PC-3 (cell line): ENCODE data around the gene USH2A. TPM values are rescaled to one million over a fixed set of nuclear protein-coding genes. Genes with fewer than 3 reads are reported as not detected.

ENCODE experiments used
- ATAC-seq: fragments of 200-7000 bp; cut with Tn5 transposase; 2 replicates; pipeline ENCODE4 v1.9.1; 2020; ENCODE audit warnings: mild to moderate bottlenecking, moderate library complexity
- BruUV-seq: library from RNA; stranded (reverse); fragments of 400-500 nt; replicated peaks from 2 replicates; lab custom pipeline; 2021; lab: Mats Ljungman, UMichigan
- CTCF ChIA-PET: fragments of 300-600 bp; sonication (Branson Sonifier 250); formaldehyde crosslinking; loops from one replicate; lab custom pipeline; 2022; ENCODE audit warnings: antibody characterized with exemption; lab: Charles Lee
- POLR2A ChIA-PET: fragments of 300-600 bp; sonication (Branson Sonifier 250); formaldehyde crosslinking; loops from one replicate; lab custom pipeline; 2022; ENCODE audit warnings: antibody characterized with exemption; ENCODE audit not compliant: unreplicated experiment; lab: Charles Lee
- DNase-seq: peaks from one replicate; pipeline ENCODE4 v3.0.0-alpha.2; 2015
- H2AFZ ChIP-seq: fragments of 300-600 bp; sonication (generic); 2 replicates; pipeline ENCODE4 v1.6.0; 2016; ENCODE audit warnings: antibody characterized with exemption, low read length
- H3F3A ChIP-seq: fragments of 300-600 bp; sonication (generic); one replicate; pipeline ENCODE4 v1.6.0; 2017; ENCODE audit warnings: antibody characterized with exemption, low read length, control low read depth, mild to moderate bottlenecking; ENCODE audit not compliant: unreplicated experiment
- H3K27ac ChIP-seq: fragments of 300-600 bp; sonication (generic); 2 replicates; pipeline ENCODE4 v1.5.1; 2016; ENCODE audit warnings: mild to moderate bottlenecking, low read length
- H3K27me3 ChIP-seq: fragments of 300-600 bp; sonication (generic); 2 replicates; pipeline ENCODE4 v1.6.1; 2016; ENCODE audit warnings: low read length, mixed read lengths
- H3K36me3 ChIP-seq: fragments of 300-600 bp; sonication (generic); 2 replicates; pipeline ENCODE4 v1.6.1; 2016; ENCODE audit warnings: low read depth, mixed run types, low read length, mixed read lengths
- H3K4me1 ChIP-seq: fragments of 300-600 bp; sonication (generic); 2 replicates; pipeline ENCODE4 v1.5.1; 2016; ENCODE audit warnings: low read length; ENCODE audit not compliant: insufficient read depth
- H3K4me2 ChIP-seq: fragments of 300-600 bp; sonication (generic); 2 replicates; pipeline ENCODE4 v1.6.0; 2016; ENCODE audit warnings: low read length
- H3K4me3 ChIP-seq: fragments of 300-600 bp; sonication (generic); 2 replicates; pipeline ENCODE4 v1.5.1; 2016; ENCODE audit warnings: mild to moderate bottlenecking, low read length, mixed read lengths
- H3K79me2 ChIP-seq: fragments of 300-600 bp; sonication (generic); 2 replicates; pipeline ENCODE4 v1.6.1; 2017; ENCODE audit warnings: low read length, mixed read lengths
- H3K9ac ChIP-seq: fragments of 300-600 bp; sonication (generic); 2 replicates; pipeline ENCODE4 v1.6.0; 2016; ENCODE audit warnings: mild to moderate bottlenecking, low read length
- H3K9me2 ChIP-seq: fragments of 300-600 bp; sonication (generic); replicated peaks from 2 replicates; pipeline ENCODE4 v1.6.1; 2016; ENCODE audit warnings: mixed run types, low read length, mixed read lengths
- H3K9me3 ChIP-seq: fragments of 300-600 bp; sonication (generic); 2 replicates; pipeline ENCODE4 v1.6.1; 2016; ENCODE audit warnings: low read length, mixed read lengths
- H4K20me1 ChIP-seq: fragments of 300-600 bp; sonication (generic); 2 replicates; pipeline ENCODE4 v1.6.1; 2016; ENCODE audit warnings: low read length, mixed read lengths
- EZH2 ChIP-seq: fragments of 300-600 bp; sonication (generic); IDR thresholded peaks from one replicate; pipeline ENCODE4 v1.6.1; 2017; ENCODE audit warnings: antibody characterized with exemption, mild to moderate bottlenecking, low read length; ENCODE audit not compliant: unreplicated experiment
- EZH2phosphoT487 ChIP-seq: fragments of 300-600 bp; sonication (generic); IDR thresholded peaks from 2 replicates; pipeline ENCODE4 v1.6.1; 2018; ENCODE audit warnings: mild to moderate bottlenecking, antibody characterized with exemption, low read length, borderline replicate concordance
- intact Hi-C: fragments of 100-400 bp; cut with micrococcal nuclease; formaldehyde crosslinking; loops from 2 replicates; pipeline ENCODE4 v1.9.0; 2023
- total RNA-seq: library from RNA; depleted of rRNA; stranded (reverse); fragments of >200 nt; gene quantifications from 2 replicates; pipeline ENCODE4 v1.2.3, GENCODE V29; 2014
- TF ChIP-seq, protein P1 (sequence below): fragments of 300-600 bp; sonication (generic); conservative IDR thresholded peaks from 2 replicates; pipeline ENCODE4 v1.5.1; 2017; ENCODE audit warnings: antibody characterized with exemption, low read depth, mild to moderate bottlenecking, low read length

The USH2A gene
- total RNA-seq, 1 experiment from 2014 or later, result not detected

DNA sequence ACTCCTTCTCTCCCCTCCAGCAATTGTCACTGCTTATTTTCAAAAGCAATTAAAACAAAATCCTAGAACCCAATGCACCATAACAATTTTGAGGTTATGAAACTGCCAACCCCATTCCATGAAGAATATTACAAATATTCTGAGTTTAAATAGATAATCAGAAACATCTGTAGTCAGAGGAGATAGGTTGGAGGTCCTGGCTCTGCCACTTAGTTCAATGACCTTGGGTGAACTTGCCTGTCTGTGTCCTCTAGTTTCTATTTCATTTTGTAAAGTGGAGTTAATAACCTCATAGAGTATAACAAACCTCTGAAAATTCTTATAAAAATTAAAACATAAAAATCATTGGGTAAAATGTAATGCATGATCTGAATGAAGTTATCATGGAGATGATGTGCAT, 691.5 kb downstream of the USH2A start:
- no peaks in the 10 kb centered on the region for H3K9me2 ChIP-seq
- no TSS peak for BruUV-seq

DNA sequence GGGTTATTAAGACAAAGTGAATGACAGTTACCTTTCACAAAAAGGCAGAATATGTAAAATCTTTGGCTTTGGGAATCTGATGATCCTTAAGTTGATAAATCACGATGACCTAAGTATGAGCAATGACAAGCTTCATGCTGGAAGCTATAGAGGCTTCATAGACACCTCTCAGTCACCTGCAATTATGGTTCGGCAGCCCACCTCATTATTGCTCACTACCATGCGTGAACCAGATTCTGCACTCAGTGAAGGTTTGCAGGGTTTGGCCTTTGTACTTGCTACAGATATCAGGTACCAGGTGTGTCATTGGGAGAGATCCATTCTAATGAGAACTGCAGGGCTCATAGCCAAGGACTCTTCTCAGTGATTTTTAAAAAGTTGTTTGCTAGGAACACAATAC, 692.6 kb downstream of the USH2A start:
- Histone ChIP-seq H2AFZ (no peak overlapping the region), H3K4me2 (no peak overlapping the region), H3K27ac (no peak overlapping the region), H3K79me2 (no peaks in the 10 kb centered on the region), H3F3A (no peaks in the 10 kb centered on the region), H3K27me3 (peaks cover 26% of the 10 kb centered on the region), H3K4me3 (no peak overlapping the region), H3K9me3 (no peaks in the 10 kb centered on the region), H4K20me1 (no peaks in the 10 kb centered on the region), H3K36me3 (no peaks in the 10 kb centered on the region), H3K9me2 (no peaks in the 10 kb centered on the region), H3K4me1 (0 out of 2 replicates have a peak, but pooled peaks cover 6% of the 10 kb centered on the region), H3K9ac (no peak overlapping the region)
- ChIA-PET POLR2A (no interaction called here), CTCF (no interaction called here)
- ATAC-seq (peak; percentile 20), DNase-seq (peak; percentile 48)
- intact Hi-C loops, result no loop called here
- TF ChIP-seq EZH2phosphoT487 (no peak), EZH2 (no peak)
- TF ChIP-seq, protein P1, sequence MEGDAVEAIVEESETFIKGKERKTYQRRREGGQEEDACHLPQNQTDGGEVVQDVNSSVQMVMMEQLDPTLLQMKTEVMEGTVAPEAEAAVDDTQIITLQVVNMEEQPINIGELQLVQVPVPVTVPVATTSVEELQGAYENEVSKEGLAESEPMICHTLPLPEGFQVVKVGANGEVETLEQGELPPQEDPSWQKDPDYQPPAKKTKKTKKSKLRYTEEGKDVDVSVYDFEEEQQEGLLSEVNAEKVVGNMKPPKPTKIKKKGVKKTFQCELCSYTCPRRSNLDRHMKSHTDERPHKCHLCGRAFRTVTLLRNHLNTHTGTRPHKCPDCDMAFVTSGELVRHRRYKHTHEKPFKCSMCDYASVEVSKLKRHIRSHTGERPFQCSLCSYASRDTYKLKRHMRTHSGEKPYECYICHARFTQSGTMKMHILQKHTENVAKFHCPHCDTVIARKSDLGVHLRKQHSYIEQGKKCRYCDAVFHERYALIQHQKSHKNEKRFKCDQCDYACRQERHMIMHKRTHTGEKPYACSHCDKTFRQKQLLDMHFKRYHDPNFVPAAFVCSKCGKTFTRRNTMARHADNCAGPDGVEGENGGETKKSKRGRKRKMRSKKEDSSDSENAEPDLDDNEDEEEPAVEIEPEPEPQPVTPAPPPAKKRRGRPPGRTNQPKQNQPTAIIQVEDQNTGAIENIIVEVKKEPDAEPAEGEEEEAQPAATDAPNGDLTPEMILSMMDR, result no peak
- no TSS peak for BruUV-seq

More for the DNA sequence above, 691.5 kb downstream of the USH2A start:
- POLR2A ChIA-PET, result no interaction called here
- H3K27me3 ChIP-seq, result peaks cover 25% of the 10 kb centered on the region
- no peak for TF ChIP-seq EZH2
- TF ChIP-seq EZH2phosphoT487, result no peak
- TF ChIP-seq, protein P1, result no peak
- no peaks in the 10 kb centered on the region for H3F3A ChIP-seq
- no peak overlapping the region for H2AFZ ChIP-seq
- ATAC-seq (no peak), DNase-seq (no peak)
- intact Hi-C loops, result no loop called here
- H3K9me3 ChIP-seq, result no peaks in the 10 kb centered on the region
- H3K9ac ChIP-seq, result no peak overlapping the region
- H3K36me3 ChIP-seq, result no peaks in the 10 kb centered on the region
- no peak overlapping the region for H3K4me3 ChIP-seq
- H3K4me1 ChIP-seq, result 0 out of 2 replicates have a peak, but pooled peaks cover 6% of the 10 kb centered on the region
- H4K20me1 ChIP-seq, result no peaks in the 10 kb centered on the region
- no peaks in the 10 kb centered on the region for H3K79me2 ChIP-seq
- H3K4me2 ChIP-seq, result no peak overlapping the region
- CTCF ChIA-PET, result no interaction called here
- no peak overlapping the region for H3K27ac ChIP-seq

DNA sequence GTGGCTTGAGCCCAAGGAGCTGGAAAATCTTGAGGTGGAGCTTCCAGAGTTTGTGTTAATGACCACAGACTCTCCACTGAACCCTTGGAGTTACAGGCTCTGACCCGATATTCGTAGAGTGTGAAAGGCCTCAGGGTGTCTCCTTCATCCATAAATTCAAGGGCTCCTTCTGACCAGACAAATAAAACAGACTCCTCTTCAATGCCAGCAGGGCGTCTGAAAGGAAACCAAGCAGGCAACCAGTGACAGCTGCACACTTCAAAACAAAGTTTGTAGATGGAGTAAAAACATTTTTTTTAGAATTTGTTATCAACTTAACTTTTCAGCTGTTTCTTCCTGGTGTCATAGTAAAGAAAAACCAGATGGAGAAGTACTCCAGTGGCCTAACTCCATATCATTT, 695.1 kb downstream of the USH2A start:
- Histone ChIP-seq H3K4me2 (no peak overlapping the region), H3K9ac (no peak overlapping the region), H2AFZ (no peak overlapping the region), H4K20me1 (no peaks in the 10 kb centered on the region), H3K9me3 (no peaks in the 10 kb centered on the region), H3K27me3 (peaks cover 14% of the 10 kb centered on the region; the same call in 1 of the 2 replicates), H3F3A (no peaks in the 10 kb centered on the region), H3K9me2 (no peaks in the 10 kb centered on the region), H3K27ac (no peak overlapping the region), H3K4me3 (no peak overlapping the region), H3K4me1 (0 out of 2 replicates have a peak, but pooled peaks cover 6% of the 10 kb centered on the region), H3K79me2 (no peaks in the 10 kb centered on the region), H3K36me3 (no peaks in the 10 kb centered on the region)
- no TSS peak for BruUV-seq
- POLR2A ChIA-PET, result no interaction called here
- TF ChIP-seq EZH2 (no peak), EZH2phosphoT487 (no peak)
- TF ChIP-seq, protein P1, result no peak
- intact Hi-C loops, result no loop called here
- CTCF ChIA-PET, result no interaction called here
- ATAC-seq (no peak), DNase-seq (no peak)
